DND-41 (cell line): Measurements from ENCODE around the gene ALDH1A1.

ENCODE experiments used
- EZH2 ChIP-seq: IDR thresholded peaks from 3 replicates; pipeline ENCODE4 v1.6.1; 2012; ENCODE audit warnings: borderline replicate concordance, low read depth, mild to moderate bottlenecking, moderate library complexity, low read length, inconsistent platforms; ENCODE audit not compliant: severe bottlenecking
- TF ChIP-seq, protein P1 (sequence below): IDR thresholded peaks from 2 replicates; pipeline ENCODE4 v1.5.1; 2012; ENCODE audit warnings: borderline replicate concordance, low read length, moderate library complexity, mild to moderate bottlenecking; ENCODE audit not compliant: poor library complexity, severe bottlenecking; ENCODE audit errors: extremely low read depth

DNA sequence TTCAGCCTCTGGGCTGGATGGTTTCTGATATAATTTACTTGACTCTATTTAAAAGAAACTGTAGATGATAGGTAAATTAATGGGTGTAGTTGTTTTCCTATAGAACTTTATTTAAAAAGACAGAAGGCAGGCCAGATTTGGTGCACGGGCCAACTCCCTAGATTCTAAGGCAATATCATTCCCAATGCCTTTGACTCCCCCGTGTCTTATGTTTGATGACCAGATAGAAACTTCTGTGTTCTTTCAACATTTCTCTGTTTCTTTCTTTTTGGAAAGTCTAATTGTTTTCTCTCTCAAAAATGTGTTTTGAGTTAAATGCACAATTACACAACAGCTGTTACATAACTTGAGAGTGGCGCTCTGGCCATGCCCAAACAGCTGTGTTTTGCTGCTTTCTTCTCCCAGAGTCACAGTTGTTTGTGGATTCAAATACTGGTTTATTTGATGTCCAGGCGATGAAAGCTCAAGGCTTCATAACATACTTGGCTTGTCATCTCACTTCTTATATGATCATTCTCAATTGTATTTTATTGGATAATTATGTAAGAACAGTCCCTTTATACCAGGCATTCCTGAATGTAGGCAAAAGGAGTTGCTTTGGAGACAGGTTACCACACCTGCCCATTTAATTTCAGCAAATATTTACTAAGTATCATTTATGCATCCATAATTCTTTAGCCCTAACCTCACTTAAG, 1.7 kb upstream of the ALDH1A1 start:
- TF ChIP-seq, protein P1, sequence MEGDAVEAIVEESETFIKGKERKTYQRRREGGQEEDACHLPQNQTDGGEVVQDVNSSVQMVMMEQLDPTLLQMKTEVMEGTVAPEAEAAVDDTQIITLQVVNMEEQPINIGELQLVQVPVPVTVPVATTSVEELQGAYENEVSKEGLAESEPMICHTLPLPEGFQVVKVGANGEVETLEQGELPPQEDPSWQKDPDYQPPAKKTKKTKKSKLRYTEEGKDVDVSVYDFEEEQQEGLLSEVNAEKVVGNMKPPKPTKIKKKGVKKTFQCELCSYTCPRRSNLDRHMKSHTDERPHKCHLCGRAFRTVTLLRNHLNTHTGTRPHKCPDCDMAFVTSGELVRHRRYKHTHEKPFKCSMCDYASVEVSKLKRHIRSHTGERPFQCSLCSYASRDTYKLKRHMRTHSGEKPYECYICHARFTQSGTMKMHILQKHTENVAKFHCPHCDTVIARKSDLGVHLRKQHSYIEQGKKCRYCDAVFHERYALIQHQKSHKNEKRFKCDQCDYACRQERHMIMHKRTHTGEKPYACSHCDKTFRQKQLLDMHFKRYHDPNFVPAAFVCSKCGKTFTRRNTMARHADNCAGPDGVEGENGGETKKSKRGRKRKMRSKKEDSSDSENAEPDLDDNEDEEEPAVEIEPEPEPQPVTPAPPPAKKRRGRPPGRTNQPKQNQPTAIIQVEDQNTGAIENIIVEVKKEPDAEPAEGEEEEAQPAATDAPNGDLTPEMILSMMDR = no peak
- TF ChIP-seq EZH2 = no peak
